OCI-M2 (cell line): ENCODE results near the gene NLRP1.

Experiments
- DNase-seq: peaks from one replicate; lab custom pipeline; 2025; ENCODE audit not compliant: unreplicated experiment; lab: John Stamatoyannopoulos, UW

NLRP1 gene

GRCh38 chr17:5480962-5481361 is 103.3 kb downstream of the NLRP1 start:
- DNase-seq = no peak

- DNase-seq = no peak
Observed at GRCh38 chr17:5478992-5479391, 105.3 kb downstream of the NLRP1 start.

GRCh38 chr17:5473906-5474305 is 110.4 kb downstream of the NLRP1 start:
- no peak for DNase-seq

GRCh38 chr17:5472511-5472910 is 111.8 kb downstream of the NLRP1 start:
- DNase-seq = no peak

GRCh38 chr17:5468075-5468473 is 116.2 kb downstream of the NLRP1 start:
- no peak for DNase-seq

GRCh38 chr17:5467416-5467815 is 116.9 kb downstream of the NLRP1 start:
- DNase-seq = no peak

- no peak for DNase-seq
Observed at GRCh38 chr17:5466295-5466694, 118.0 kb downstream of the NLRP1 start.

- no peak for DNase-seq
Observed at GRCh38 chr17:5464717-5465507, 119.4 kb downstream of the NLRP1 start.
